HG03442 (cell line): Measurements from ENCODE around the gene NGEF.
"Not testable (repeated sequence)": the region's sequence is repeated elsewhere in the genome, so short reads cannot be mapped to it uniquely, and the experiment has no call there.

ENCODE experiments used
- ATAC-seq: cut with Tn5 transposase; IDR thresholded peaks from one replicate; pipeline ENCODE4 v1.9.1; 2021; ENCODE audit warnings: mild to moderate bottlenecking, moderate library complexity; ENCODE audit not compliant: unreplicated experiment

The NGEF gene

DNA sequence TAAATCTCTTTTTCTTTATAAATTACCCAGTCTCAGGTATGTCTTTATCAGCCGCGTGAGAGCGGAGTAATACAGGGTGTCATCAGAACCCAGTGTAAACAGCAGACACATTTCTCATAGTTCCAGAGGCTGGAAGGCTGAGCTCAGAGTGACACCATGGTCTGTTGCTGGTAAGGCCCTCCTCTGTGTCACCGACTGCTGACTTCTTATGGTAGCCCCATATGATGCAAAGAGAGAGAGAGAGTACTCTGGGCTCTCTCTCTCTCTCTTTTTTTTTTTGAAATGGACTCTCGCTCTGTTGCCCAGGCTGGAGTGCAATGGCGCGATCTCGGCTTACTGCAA is 83.0 kb downstream of the NGEF start:
- no peak for ATAC-seq

DNA sequence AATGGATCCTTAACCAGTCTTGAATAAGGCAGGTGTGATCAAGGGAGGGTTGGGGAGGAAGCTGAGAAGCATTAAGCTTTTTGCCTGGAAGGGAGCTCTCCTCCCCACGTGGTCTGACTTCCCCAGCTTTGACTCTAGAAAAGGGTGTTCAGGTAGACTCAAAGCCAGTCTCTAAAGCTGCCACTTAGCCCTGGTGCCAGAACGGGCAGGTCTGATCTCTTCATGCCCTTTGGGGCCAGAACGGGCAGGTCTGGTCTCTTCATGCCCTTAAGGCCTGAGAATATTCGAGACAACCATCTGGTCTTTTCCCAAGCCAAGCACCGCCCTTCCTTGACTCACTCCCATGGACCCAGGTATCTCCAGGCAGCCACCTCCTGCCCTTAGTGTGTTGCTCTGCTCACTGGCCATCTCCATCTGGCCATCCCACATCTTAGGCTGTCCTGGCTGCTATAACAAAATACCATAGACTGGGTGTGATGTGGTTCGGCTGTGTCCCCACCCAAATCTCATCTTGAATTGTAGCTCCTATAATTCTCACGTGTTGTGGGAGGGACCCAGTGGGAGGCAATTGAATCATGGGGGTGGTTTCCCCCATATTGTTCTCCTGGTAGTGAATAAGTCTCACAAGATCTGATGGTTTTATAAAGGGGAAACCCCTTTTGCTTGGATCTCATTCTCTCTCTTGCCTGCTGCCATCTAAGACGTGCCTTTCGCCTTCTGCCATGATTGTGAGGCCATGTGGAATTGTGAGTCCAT is 83.6 kb downstream of the NGEF start:
- no peak for ATAC-seq

DNA sequence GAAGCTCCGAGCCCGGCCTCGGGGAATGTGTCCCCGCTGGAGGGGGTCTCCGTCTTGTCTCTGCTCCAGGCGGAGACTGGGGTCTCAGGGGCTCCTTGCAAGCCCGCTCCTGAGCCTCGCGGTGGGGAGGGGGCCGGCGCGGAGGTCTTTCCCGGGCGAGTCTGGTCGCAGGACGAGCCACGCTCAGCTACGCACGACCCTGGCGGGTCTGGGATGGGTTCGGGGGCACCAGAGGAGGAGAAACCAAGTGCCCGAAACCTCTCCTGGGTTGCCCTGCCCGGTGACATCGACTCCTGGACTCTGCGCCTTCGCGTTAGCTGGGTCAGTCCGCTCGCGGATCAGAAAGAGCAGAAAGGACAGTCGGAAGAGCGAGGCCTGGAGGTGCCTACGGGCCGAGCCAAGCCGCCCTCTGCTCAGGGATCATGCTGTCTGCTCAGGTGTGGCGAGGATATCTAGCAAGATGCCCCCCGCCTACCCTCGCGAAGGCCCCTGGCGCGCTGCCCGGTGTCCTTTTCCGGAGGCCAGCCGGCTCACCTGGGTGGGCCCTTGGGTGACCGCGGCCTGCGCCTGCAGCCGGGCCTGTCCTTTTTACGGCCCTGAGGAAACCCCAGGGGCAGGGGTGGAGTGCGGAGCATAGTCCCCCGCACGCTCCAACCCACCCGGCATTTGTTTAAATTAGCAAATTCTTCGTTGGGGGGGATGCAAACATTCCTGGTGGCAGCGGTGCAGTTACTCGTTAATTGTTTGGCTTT is 84.3 kb downstream of the NGEF start:
- no peak for ATAC-seq

DNA sequence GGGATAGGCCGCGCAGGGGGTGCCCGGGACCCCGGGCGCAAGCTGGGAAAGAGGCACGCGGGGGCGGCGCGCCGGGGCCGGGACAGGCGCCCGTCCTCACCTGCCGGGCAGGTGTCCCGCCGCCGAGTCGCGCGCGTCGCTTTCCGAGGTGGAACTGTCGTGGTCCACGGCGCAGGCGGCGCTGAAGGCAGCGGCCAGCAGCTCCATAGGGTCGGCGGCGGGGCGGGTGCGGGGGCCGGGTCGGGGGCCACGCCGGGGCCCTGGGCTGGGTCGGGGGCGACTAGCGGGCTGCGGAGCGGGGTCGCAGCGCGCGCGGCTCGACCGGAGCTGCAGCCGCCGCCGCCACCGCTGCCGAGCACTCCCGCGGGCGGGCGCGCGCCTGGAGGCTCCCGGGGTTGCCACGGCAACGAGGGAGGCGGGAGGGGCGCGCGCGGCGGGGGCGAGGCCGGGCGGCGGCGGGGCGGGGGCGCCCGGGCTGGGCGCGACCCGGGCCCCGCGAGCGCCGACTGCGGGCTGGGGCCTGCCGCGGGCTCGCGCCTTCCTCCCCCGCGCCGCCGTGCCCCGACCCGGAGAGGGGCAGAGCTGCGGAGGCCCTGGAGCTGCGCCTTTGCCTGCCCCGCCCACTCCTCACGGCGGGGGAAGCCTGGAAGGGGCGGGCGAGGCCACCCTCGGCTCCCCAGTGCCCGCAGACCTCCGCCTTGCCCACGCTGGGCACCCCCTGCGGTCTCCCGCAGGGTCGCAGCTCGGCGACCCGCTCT is 85.1 kb downstream of the NGEF start:
- no peak for ATAC-seq

DNA sequence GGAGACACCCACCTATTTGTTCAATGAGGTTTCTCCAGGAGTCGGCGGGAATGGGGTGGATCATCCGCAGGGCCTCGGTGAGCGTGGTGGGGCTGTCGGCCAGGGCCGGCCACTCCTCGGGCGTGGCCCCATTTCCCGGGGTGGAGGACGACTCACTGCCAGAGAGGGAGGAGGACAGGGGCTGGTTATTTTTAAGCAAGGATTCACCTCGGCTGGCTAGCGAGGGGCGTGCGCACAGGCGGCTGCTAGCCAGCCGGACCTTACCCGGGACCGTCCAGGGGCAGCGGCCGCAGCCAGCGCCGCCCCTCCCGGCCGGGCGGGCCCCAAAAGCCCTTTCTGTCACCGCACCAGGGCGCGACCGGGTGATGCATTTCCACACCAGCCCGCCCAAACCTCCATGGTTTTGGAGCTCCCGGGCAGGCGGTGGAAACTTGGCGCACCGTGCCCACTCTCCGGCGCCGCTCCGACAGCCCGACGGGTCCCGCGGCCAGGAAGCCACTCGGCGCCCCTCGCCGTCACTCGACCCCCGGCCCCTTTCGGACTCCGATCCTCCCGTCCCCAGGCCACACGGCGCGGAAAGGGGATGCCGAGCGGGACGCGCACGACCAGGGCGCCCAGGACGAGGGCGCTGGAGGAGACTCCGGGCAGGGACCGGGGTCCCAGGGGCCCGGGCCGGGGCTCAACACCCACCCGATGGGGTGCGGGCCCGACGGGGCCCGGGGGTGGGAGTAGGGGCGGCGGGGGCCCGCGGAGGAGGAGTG is 85.8 kb downstream of the NGEF start:
- ATAC-seq, result no peak

DNA sequence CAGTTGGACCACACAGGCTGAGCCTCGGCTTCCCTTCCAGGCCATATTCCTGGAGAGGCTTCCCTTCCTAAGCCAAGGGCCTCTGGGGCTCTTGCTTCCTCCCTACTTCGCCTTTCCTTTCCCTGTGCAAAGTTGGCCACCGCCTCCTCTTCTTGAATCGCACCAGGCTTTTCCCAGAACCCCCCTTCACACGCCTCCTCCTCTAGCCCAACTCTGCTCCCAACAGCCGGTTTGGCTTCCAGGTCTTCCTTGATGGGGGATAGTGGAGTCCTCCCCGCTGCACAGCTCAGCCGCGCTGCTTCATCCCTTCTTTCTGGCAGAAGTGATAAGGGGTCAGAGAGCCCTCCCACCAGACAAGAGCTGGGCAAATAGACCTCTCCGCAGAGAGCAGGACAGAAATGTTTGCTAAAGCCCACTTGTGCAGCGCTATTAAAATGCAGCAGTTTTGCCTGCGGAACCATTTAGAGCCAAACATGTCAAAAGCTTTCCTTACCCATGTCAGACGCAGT is 86.6 kb downstream of the NGEF start:
- ATAC-seq, result no peak

DNA sequence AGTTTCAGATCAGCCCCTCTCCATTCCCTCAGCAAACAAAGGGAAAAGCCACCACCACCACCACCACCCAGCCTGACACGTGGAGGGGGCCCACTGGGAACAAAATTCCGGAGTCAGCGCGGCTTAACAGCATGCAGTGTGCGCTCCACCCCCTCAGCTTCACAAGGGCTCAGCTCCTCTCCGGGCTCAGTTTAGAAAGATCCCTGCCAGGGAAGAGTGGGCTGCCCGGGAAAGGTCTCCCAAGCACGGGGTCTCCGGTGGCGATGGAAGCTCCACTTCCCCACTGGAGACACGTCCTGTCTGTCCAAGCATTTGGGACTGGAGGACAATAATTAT is 87.3 kb downstream of the NGEF start:
- ATAC-seq, result no peak

- ATAC-seq, result no peak
Observed at GRCh38 chr2:232925153-232925820, 87.8 kb downstream of the NGEF start.

- ATAC-seq, result no peak
Observed at GRCh38 chr2:232924433-232924832, 88.6 kb downstream of the NGEF start.

GRCh38 chr2:232920760-232921159 is 92.3 kb downstream of the NGEF start:
- ATAC-seq, result no peak

- ATAC-seq, result no peak
Observed at GRCh38 chr2:232920055-232920454, 93.0 kb downstream of the NGEF start.

DNA sequence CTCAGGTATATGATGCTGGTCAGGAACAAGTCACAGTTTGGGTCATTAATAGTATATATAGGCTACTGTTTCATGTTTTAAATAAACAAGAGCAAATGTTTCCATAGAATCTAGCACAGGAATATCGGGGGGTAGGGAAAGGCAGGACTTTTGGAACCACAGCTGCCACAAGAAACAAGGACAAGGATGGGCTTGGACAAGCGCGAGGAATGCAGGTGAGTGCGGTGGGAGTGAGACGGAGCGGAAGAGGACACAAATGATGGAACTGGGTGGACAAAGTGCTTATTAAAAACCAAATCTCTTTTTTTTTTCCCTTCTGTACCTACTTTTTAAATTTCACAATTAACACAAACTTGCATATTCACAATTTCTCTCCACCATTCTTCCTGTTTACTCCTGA is 93.9 kb downstream of the NGEF start:
- no peak for ATAC-seq

DNA sequence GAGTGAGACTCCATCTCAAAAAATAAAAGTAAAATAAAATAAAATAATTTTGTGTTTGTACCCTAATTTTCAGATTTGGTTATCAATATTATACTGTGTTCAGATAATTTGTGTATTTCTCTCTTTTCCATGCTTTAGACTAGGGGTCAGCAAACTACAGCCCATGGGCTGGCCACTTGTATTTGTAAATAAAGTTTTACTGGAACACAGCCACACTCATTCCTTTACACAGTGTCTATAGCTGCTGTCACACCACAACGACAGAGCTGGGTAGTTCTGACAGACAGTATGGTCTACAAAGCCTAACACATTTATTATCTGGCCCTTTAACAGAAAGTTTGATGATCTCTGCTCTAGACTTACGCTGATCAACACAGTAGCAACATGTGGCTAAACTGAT is 99.2 kb downstream of the NGEF start:
- ATAC-seq, result no peak

- ATAC-seq, result no peak
Observed at GRCh38 chr2:232911712-232912277, 101.3 kb downstream of the NGEF start.

- no peak for ATAC-seq
Observed at GRCh38 chr2:232910376-232910775, 102.7 kb downstream of the NGEF start.

DNA sequence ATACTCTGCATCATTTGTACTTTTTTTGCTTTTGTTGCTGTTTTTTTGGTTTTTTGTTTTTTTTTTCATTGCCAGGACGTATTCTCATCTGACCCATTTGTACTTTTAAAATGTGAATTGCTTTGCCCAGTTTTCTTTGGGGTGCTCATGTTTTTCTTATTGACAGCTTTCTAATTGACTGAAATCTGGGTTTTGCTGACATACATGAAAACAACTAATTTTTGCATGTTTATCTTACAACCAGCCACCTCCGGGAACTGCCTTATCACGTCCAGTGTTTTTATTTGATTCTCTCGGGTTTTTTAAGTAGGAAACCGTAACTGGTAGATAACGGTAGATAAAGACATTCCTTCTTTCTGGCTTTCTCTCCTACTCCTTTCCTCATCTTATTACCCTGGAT is 104.4 kb downstream of the NGEF start:
- no peak for ATAC-seq

GRCh38 chr2:232907718-232908085 is 105.4 kb downstream of the NGEF start:
- ATAC-seq, result not testable (repeated sequence)

DNA sequence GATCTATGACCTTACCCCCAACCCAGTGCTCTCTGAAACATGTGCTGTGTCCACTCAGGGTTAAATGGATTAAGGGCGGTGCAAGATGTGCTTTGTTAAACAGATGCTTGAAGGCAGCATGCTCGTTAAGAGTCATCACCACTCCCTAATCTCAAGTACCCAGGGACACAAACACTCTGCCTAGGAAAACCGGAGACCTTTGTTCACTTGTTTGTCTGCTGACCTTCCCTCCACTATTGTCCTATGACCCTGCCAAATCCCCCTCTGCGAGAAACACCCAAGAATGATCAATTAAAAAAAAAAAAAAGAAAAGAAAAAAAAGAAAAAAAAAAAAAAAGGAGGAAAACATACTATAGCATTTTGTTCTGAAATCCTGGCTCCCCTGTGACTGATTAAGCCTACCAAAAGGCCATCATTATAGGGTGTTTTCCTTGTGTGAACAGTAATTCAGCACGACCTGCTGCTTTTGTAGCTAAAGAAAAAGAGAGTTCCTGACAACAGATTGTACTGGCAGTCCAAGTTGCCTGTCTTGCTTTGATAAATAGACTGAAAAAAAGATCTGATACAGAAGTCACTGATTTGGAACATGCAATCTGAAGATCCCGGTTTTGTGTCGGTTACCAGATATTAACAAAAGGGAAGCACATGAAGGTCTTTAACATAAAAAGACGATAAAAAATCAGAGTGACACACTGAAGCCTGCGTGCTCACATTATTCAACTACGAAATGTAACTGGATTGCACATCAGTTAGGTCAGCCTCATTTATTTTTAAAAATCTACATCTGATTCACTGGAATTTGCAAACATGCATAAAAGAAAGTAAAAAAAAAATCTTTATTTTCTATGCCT is 106.0 kb downstream of the NGEF start:
- ATAC-seq, result not testable (repeated sequence)

DNA sequence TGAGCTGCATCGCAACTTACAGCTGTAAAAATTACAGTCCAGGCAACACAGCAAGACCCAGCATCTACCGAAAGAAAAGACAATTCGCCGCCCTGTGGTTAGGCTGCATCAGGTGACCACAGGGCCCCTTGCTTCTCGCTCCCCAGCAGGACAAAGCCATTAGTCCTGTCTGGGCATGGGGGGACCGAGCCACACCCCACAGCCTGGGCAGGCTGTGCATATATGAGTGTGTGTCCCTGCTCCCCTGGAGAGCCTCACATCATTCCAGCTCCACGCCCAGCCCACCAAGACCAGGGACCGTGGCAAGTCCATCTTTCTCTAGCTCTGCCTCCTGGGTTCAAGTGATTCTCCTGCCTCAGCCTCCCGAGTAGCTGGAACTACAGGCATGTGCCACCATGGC is 109.1 kb downstream of the NGEF start:
- ATAC-seq, result no peak
